ENCODE measurements around the gene SIRPG.

Gene SIRPG

DNA sequence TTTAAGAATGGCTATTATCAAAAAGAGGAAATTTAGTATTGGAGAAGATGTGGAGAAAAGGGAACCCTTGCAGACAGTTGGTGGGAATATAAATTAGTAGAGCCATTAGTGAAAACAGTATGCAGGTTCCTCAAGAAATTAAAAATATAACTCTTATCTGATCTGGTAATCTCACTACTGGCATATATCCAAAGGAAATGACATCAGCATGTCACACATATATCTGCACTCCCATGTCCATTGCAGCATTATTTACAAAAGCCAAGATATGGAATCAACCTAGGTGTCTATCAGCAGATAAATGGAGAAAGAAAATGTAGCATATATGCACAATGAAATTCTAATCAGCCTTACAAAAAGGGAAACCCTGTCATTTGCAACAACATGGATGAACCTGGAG, 2.6 kb downstream of the SIRPG start:
- no peak for TF ChIP-seq FOXP2 (optimal IDR thresholded peaks at IDR 0.05; ENCODE audit: borderline replicate concordance, extremely low read depth, extremely low read length, insufficient read depth)

DNA sequence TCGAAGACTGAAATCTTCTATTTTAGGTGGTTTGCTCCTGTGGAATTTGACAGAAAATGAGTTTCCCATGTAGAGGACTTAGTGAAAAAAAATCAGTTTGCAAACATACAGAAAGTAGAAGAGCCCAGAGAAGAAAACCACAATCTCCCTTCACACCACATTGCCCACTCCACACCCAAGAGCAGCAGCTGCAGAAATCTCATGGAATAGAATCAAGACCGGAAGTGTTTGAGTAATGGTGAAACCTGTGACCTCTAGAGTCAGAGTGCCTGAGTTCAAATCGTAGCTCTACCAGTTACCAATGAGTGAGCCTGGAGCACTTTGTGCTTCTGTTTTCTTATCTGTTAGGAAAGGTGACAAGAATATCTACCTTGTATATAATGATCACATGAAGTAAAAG, 4.6 kb downstream of the SIRPG start:
- TF ChIP-seq SIN3A (IDR thresholded peaks at IDR 0.05; ENCODE audit: borderline replicate concordance, insufficient read depth, low read length) (no peak), FOXP2 (optimal IDR thresholded peaks at IDR 0.05; ENCODE audit: borderline replicate concordance, extremely low read depth, extremely low read length, insufficient read depth) (no peak), POLR2AphosphoS5 (IDR thresholded peaks at IDR 0.05; ENCODE audit: low read depth, low read length) (no peak), TAF1 (IDR thresholded peaks at IDR 0.05; ENCODE audit: borderline replicate concordance, insufficient read depth, low read length) (no peak)
- TF ChIP-seq, protein P1, sequence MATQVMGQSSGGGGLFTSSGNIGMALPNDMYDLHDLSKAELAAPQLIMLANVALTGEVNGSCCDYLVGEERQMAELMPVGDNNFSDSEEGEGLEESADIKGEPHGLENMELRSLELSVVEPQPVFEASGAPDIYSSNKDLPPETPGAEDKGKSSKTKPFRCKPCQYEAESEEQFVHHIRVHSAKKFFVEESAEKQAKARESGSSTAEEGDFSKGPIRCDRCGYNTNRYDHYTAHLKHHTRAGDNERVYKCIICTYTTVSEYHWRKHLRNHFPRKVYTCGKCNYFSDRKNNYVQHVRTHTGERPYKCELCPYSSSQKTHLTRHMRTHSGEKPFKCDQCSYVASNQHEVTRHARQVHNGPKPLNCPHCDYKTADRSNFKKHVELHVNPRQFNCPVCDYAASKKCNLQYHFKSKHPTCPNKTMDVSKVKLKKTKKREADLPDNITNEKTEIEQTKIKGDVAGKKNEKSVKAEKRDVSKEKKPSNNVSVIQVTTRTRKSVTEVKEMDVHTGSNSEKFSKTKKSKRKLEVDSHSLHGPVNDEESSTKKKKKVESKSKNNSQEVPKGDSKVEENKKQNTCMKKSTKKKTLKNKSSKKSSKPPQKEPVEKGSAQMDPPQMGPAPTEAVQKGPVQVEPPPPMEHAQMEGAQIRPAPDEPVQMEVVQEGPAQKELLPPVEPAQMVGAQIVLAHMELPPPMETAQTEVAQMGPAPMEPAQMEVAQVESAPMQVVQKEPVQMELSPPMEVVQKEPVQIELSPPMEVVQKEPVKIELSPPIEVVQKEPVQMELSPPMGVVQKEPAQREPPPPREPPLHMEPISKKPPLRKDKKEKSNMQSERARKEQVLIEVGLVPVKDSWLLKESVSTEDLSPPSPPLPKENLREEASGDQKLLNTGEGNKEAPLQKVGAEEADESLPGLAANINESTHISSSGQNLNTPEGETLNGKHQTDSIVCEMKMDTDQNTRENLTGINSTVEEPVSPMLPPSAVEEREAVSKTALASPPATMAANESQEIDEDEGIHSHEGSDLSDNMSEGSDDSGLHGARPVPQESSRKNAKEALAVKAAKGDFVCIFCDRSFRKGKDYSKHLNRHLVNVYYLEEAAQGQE (IDR thresholded peaks at IDR 0.05; ENCODE audit: insufficient read depth in 1 of 2, low read depth in 2 of 2, low read length in 2 of 2): no peak

DNA sequence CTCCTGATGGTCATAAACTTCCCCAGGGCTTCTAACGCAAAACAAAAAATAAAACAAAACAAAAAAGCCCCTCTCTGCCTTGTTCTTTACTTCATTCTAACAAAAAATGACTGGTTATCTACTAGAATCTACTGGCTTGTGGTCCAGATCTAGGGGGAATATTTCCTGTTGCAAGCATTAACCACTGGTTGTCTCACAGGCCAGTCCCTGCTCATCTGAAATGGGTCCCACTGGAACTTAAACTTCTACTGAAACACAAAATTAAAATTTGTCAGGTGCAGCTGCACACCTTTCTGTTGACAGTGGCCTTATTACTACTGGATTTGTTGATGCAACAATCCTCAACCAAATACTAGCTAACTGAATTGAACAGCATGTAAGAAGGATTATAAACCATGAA, 5.5 kb downstream of the SIRPG start:
- TF ChIP-seq TAF1 (IDR thresholded peaks at IDR 0.05; ENCODE audit: borderline replicate concordance, insufficient read depth, low read length): no peak
- TF ChIP-seq POLR2AphosphoS5 (IDR thresholded peaks at IDR 0.05; ENCODE audit: low read depth, low read length): no peak

DNA sequence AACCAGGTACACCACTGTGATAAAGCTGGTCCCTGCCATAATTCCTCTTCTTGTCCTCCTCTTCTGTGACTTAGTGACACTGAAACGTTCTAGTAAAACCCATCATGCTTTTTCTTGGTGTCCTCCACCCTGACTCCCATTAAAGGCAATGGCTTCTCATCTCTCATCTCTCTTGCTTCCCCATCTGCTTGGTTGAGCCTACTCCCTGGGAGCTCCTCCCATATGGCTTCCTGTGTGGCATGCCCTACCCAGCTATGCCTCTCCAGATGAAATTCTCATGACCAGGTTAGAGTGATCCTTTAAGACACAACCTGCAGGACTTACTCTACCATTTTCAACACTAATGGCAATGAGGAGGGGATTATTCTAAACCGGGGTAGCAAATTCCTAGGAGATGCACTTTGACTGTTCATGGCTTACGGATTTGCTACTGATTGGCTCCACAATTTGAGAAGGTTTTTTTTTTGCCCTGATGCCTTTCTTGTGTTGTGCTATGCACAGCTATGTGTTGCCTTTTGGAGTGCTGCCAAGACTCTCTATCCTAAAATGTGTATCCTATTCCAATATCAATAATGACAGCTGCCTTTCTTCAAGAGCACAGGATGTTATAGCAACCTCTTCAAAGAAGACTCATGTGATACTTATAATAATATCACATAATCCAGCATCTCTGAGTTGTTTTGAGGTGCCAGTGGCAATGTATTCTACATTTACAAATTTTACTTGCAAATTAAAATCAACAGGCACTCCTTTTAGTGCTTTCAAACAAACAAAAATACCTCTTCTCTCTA, 6.1 kb downstream of the SIRPG start:
- no peak for TF ChIP-seq FOXP2 (optimal IDR thresholded peaks at IDR 0.05; ENCODE audit: borderline replicate concordance, extremely low read depth, extremely low read length, insufficient read depth)
- no peak for TF ChIP-seq SIN3A (IDR thresholded peaks at IDR 0.05; ENCODE audit: borderline replicate concordance, insufficient read depth, low read length)
- TF ChIP-seq, protein P1 (IDR thresholded peaks at IDR 0.05; ENCODE audit: insufficient read depth in 1 of 2, low read depth in 2 of 2, low read length in 2 of 2): no peak
- no peak for TF ChIP-seq POLR2AphosphoS5 (IDR thresholded peaks at IDR 0.05; ENCODE audit: low read depth, low read length)
- no peak for TF ChIP-seq TAF1 (IDR thresholded peaks at IDR 0.05; ENCODE audit: borderline replicate concordance, insufficient read depth, low read length)

DNA sequence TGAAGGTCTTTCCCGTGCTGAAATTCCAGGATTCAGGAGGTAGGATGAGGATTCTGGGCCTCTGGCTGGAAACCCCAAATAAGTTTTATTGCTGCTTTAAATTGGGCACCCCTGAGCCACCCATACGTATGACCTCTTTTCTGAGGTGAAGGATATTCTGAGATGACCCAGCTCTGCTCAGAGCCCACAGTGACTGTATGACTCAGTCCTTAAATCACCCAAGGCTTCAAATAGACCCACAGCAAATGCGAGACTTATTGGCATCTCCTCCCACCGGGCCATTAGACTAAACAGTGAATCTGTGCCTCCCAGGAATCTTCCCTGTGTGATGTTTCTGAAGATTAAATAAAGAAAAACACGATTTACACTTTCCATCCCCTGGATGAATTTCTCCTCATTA, 9.5 kb downstream of the SIRPG start:
- TF ChIP-seq FOXP2 (optimal IDR thresholded peaks at IDR 0.05; ENCODE audit: borderline replicate concordance, extremely low read depth, extremely low read length, insufficient read depth) (no peak), POLR2AphosphoS5 (IDR thresholded peaks at IDR 0.05; ENCODE audit: low read depth, low read length) (no peak), SIN3A (IDR thresholded peaks at IDR 0.05; ENCODE audit: borderline replicate concordance, insufficient read depth, low read length) (no peak), TAF1 (IDR thresholded peaks at IDR 0.05; ENCODE audit: borderline replicate concordance, insufficient read depth, low read length) (no peak)
- TF ChIP-seq, protein P1 (IDR thresholded peaks at IDR 0.05; ENCODE audit: insufficient read depth in 1 of 2, low read depth in 2 of 2, low read length in 2 of 2): no peak

DNA sequence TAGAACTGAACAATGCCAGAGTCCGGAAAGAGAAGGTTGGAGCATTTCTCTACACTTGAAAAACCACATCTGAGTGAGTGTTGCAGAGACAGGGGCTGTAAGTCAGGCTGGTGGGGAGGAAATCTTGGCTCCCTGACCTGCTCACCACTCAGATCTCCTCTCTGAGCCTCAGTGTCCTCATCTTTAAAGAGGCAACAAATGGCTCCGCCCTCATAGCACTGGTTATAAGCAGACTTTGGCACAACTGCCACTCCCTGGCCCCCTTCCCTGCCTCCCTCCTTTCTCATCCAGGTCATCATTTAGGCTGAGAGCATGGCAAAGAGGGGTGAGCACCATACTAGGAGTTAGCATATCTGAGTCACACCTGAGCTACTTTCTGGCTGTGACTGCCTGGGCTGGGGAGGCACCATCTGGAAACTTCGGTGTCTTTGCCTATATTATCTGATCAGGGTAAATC, 10.6 kb downstream of the SIRPG start:
- TF ChIP-seq TAF1 (IDR thresholded peaks at IDR 0.05; ENCODE audit: borderline replicate concordance, insufficient read depth, low read length): no peak
- no peak for TF ChIP-seq POLR2AphosphoS5 (IDR thresholded peaks at IDR 0.05; ENCODE audit: low read depth, low read length)
- no peak for TF ChIP-seq SIN3A (IDR thresholded peaks at IDR 0.05; ENCODE audit: borderline replicate concordance, insufficient read depth, low read length)
- TF ChIP-seq FOXP2 (optimal IDR thresholded peaks at IDR 0.05; ENCODE audit: borderline replicate concordance, extremely low read depth, extremely low read length, insufficient read depth): no peak
- TF ChIP-seq, protein P1 (IDR thresholded peaks at IDR 0.05; ENCODE audit: insufficient read depth in 1 of 2, low read depth in 2 of 2, low read length in 2 of 2): no peak

Data from PFSK-1 (cell line).